A673 (cell line): ENCODE data around the gene DPYD. TPM values are rescaled to one million over a fixed set of nuclear protein-coding genes. Genes with fewer than 3 reads are reported as not detected.

Experiments used
- BruUV-seq: library from RNA; stranded (reverse); fragments of 400-500 nt; replicated peaks from 2 replicates; lab custom pipeline; 2021; lab: Mats Ljungman, UMichigan
- CTCF ChIA-PET: fragments of 300-600 bp; sonication (Branson Sonifier 250); formaldehyde crosslinking; loops from one replicate; lab custom pipeline; 2022; ENCODE audit warnings: antibody characterized with exemption; lab: Charles Lee
- POLR2A ChIA-PET: fragments of 300-600 bp; sonication (Branson Sonifier 250); formaldehyde crosslinking; loops from one replicate; lab custom pipeline; 2022; ENCODE audit warnings: antibody characterized with exemption; ENCODE audit not compliant: low non-redundant PET; lab: Charles Lee
- DNase-seq: peaks from one replicate; pipeline ENCODE4 v3.0.0-alpha.2; 2015; ENCODE audit warnings: low spot score
- H3K27ac ChIP-seq: fragments of 200-600 bp; sonication (generic); 2 replicates; pipeline ENCODE4 v1.5.1; 2016; ENCODE audit warnings: mixed run types, low read depth, mild to moderate bottlenecking, mixed read lengths, antibody characterized with exemption, low read length; ENCODE audit not compliant: poor library complexity, severe bottlenecking
- H3K27me3 ChIP-seq: fragments of 200-600 bp; sonication (generic); replicated peaks from 2 replicates; pipeline ENCODE4 v1.6.1; 2017; ENCODE audit warnings: mixed run types, low read depth, mild to moderate bottlenecking, mixed read lengths, antibody characterized with exemption, low read length; ENCODE audit not compliant: insufficient read depth, poor library complexity
- H3K36me3 ChIP-seq: fragments of 200-600 bp; sonication (generic); 2 replicates; pipeline ENCODE4 v1.6.1; 2016; ENCODE audit warnings: mixed run types, mild to moderate bottlenecking, mixed read lengths, antibody characterized with exemption, low read length; ENCODE audit not compliant: insufficient read depth, poor library complexity, severe bottlenecking
- H3K4me1 ChIP-seq: fragments of 200-600 bp; sonication (generic); 2 replicates; pipeline ENCODE4 v1.6.1; 2017; ENCODE audit warnings: mixed run types, mild to moderate bottlenecking, mixed read lengths, antibody characterized with exemption, low read length; ENCODE audit not compliant: insufficient read depth, poor library complexity, severe bottlenecking
- H3K4me3 ChIP-seq: fragments of 200-600 bp; sonication (generic); 2 replicates; pipeline ENCODE4 v1.5.1; 2016; ENCODE audit warnings: low read depth, mixed run types, mild to moderate bottlenecking, mixed read lengths, low read length; ENCODE audit not compliant: poor library complexity, severe bottlenecking
- H3K9me3 ChIP-seq: fragments of 200-600 bp; sonication (generic); 2 replicates; pipeline ENCODE4 v1.6.1; 2016; ENCODE audit warnings: mixed run types, low read depth, mild to moderate bottlenecking, mixed read lengths, antibody characterized with exemption, low read length; ENCODE audit not compliant: poor library complexity, severe bottlenecking
- CTCF ChIP-seq: fragments of 300-800, 200-600 bp; sonication (generic); conservative IDR thresholded peaks from 2 replicates; pipeline ENCODE4 v1.5.1; 2017; ENCODE audit warnings: low read depth, mild to moderate bottlenecking, antibody characterized with exemption, low read length, moderate library complexity, mixed read lengths
- EZH2 ChIP-seq: fragments of 200-600 bp; sonication (generic); IDR thresholded peaks from 2 replicates; pipeline ENCODE4 v1.6.1; 2017; ENCODE audit warnings: borderline replicate concordance, low read depth, mild to moderate bottlenecking, mixed read lengths, antibody characterized with exemption, low read length; ENCODE audit not compliant: poor library complexity, severe bottlenecking
- intact Hi-C: fragments of 100-400 bp; cut with micrococcal nuclease; formaldehyde crosslinking; loops from one replicate; pipeline ENCODE4 v1.10.0; 2022; ENCODE audit not compliant: unreplicated experiment
- total RNA-seq: library from RNA; stranded (reverse); gene quantifications from 2 replicates; pipeline ENCODE4 v1.2.3, GENCODE V29; 2021

The DPYD gene
- total RNA-seq, 1 experiment from 2014 or later = 13.4 TPM

GRCh38 chr1:97368296-97368695 is 552.5 kb downstream of the DPYD start:
- TF ChIP-seq EZH2 (no peak), CTCF (no peak)
- no peak for DNase-seq
- Histone ChIP-seq H3K27ac (no peak overlapping the region), H3K36me3 (no peaks in the 10 kb centered on the region), H3K27me3 (no peaks in the 10 kb centered on the region), H3K4me1 (no peaks in the 10 kb centered on the region), H3K4me3 (no peak overlapping the region), H3K9me3 (no peaks in the 10 kb centered on the region)
- intact Hi-C loops = no loop called here
- no TSS peak for BruUV-seq
- ChIA-PET POLR2A (no interaction called here), CTCF (no interaction called here)

- intact Hi-C loops = no loop called here
- Histone ChIP-seq H3K4me1 (no peaks in the 10 kb centered on the region), H3K36me3 (no peaks in the 10 kb centered on the region), H3K27me3 (no peaks in the 10 kb centered on the region), H3K9me3 (no peaks in the 10 kb centered on the region), H3K27ac (no peak overlapping the region), H3K4me3 (no peak overlapping the region)
- ChIA-PET POLR2A (no interaction called here), CTCF (no interaction called here)
- no TSS peak for BruUV-seq
- no peak for DNase-seq
- TF ChIP-seq CTCF (no peak), EZH2 (no peak)
Measured at GRCh38 chr1:97366984-97367383, 553.9 kb downstream of the DPYD start.

GRCh38 chr1:97365026-97365425 is 555.8 kb downstream of the DPYD start:
- Histone ChIP-seq H3K4me3 (no peak overlapping the region), H3K36me3 (no peaks in the 10 kb centered on the region), H3K4me1 (no peaks in the 10 kb centered on the region), H3K27me3 (no peaks in the 10 kb centered on the region), H3K9me3 (no peaks in the 10 kb centered on the region), H3K27ac (no peak overlapping the region)
- intact Hi-C loops = no loop called here
- ChIA-PET POLR2A (interaction anchor here (0.5 kb wide), 1 partner anchor 451 kb away, joined by 3 read pairs; no protein-coding TSS in a partner anchor), CTCF (no interaction called here)
- TF ChIP-seq EZH2 (no peak), CTCF (no peak)
- BruUV-seq = no TSS peak
- no peak for DNase-seq
